HCT116 (cell line): Measurements from ENCODE around the gene HK1.

Source experiments
- JUND ChIP-seq: IDR thresholded peaks from 2 replicates; pipeline ENCODE4 v1.6.1; 2012
- POLR2A ChIP-seq: IDR thresholded peaks from 2 replicates; pipeline ENCODE4 v1.7.0; 2011; ENCODE audit warnings: borderline replicate concordance; ENCODE audit not compliant: insufficient read depth, insufficient read length; ENCODE audit errors: extremely low read depth
- SP1 ChIP-seq: IDR thresholded peaks from 2 replicates; pipeline ENCODE4 v1.6.1; 2012; ENCODE audit warnings: low read depth
- TF ChIP-seq, protein P1 (sequence below), 3 experiments: fragments of 200-600 bp in 1 of 3; sonication (generic) in 1 of 3; IDR thresholded peaks in 2 of 3; conservative IDR thresholded peaks in 1 of 3; 2 replicates each; pipeline ENCODE4 v1.5.1; 2012 to 2017; ENCODE audit warnings: low read depth in 2 of 3, low read length in 2 of 3, antibody characterized with exemption in 1 of 3, borderline replicate concordance in 1 of 3, control low read depth in 1 of 3, mild to moderate bottlenecking in 1 of 3, mixed read lengths in 1 of 3, mixed run types in 1 of 3, moderate library complexity in 1 of 3; ENCODE audit not compliant: insufficient read depth in 1 of 3

GRCh38 chr10:69377933-69378332 is 99.6 kb downstream of the HK1 start:
- TF ChIP-seq, protein P1, sequence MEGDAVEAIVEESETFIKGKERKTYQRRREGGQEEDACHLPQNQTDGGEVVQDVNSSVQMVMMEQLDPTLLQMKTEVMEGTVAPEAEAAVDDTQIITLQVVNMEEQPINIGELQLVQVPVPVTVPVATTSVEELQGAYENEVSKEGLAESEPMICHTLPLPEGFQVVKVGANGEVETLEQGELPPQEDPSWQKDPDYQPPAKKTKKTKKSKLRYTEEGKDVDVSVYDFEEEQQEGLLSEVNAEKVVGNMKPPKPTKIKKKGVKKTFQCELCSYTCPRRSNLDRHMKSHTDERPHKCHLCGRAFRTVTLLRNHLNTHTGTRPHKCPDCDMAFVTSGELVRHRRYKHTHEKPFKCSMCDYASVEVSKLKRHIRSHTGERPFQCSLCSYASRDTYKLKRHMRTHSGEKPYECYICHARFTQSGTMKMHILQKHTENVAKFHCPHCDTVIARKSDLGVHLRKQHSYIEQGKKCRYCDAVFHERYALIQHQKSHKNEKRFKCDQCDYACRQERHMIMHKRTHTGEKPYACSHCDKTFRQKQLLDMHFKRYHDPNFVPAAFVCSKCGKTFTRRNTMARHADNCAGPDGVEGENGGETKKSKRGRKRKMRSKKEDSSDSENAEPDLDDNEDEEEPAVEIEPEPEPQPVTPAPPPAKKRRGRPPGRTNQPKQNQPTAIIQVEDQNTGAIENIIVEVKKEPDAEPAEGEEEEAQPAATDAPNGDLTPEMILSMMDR (IDR thresholded peaks at IDR 0.05 in 2 of 3, conservative IDR thresholded peaks at IDR 0.05 in 1 of 3; ENCODE audit: borderline replicate concordance in 1 of 3, insufficient read depth in 1 of 3, low read depth in 2 of 3, low read length in 2 of 3), result no peak
- no peak for TF ChIP-seq SP1
- no peak for TF ChIP-seq JUND
- no peak for TF ChIP-seq POLR2A
